Upper lobe of left lung (tissue), 6 donors: ENCODE results near the gene PDE1C. TPM values are rescaled to one million over a fixed set of nuclear protein-coding genes. Genes with fewer than 3 reads are reported as not detected.

Experiments used
- ATAC-seq, 2 donors: fragments of 200-7000 bp; cut with Tn5 transposase; one replicate each; pipeline ENCODE4 v1.9.1; 2022; ENCODE audit warnings: mild to moderate bottlenecking in 2 of 2, moderate library complexity in 2 of 2; ENCODE audit not compliant: low FRiP score in 2 of 2
- DNase-seq, 2 donors: peaks; one replicate each; pipeline ENCODE4 v3.0.0-alpha.2; 2019 to 2020
- H3K27ac ChIP-seq, 4 donors: fragments of 200-600 bp; sonication (generic); one replicate each; pipeline ENCODE4 v1.5.1; 2016 to 2019
- H3K27me3 ChIP-seq, 4 donors: fragments of 200-600 bp; sonication (generic); one replicate each; pipeline ENCODE4 v1.5.1; 2017 to 2019
- H3K36me3 ChIP-seq, 4 donors: fragments of 200-600 bp; sonication (generic); one replicate each; pipeline ENCODE4 v1.5.1; 2016 to 2019
- H3K4me1 ChIP-seq, 4 donors: fragments of 200-600 bp; sonication (generic); one replicate each; pipeline ENCODE4 v1.5.1; 2018 to 2019
- H3K4me3 ChIP-seq, 4 donors: fragments of 200-600 bp; sonication (generic); one replicate each; pipeline ENCODE4 v1.5.1; 2017 to 2019; ENCODE audit warnings: mild to moderate bottlenecking in 2 of 4, moderate library complexity in 1 of 4
- H3K9me3 ChIP-seq, 4 donors: fragments of 200-600 bp; sonication (generic); one replicate each; pipeline ENCODE4 v1.5.1; 2018 to 2019
- CTCF ChIP-seq, 6 experiments: fragments of 450-650 bp in 4 of 6; fragments of 200-600 bp in 2 of 6; sonication (generic) in 2 of 6; IDR thresholded peaks; one replicate each; pipeline ENCODE4 v1.5.1; 2016 to 2019; ENCODE audit warnings: antibody characterized with exemption in 6 of 6
- EP300 ChIP-seq, 4 donors: sonication (generic); formaldehyde crosslinking; IDR thresholded peaks; one replicate each; pipeline ENCODE4 v1.5.1; 2017; ENCODE audit warnings: antibody characterized with exemption in 4 of 4, control low read depth in 2 of 4
- POLR2A ChIP-seq, 4 donors: fragments of 450-650 bp; IDR thresholded peaks; one replicate each; pipeline ENCODE4 v1.5.1; 2016 to 2017; ENCODE audit warnings: antibody characterized with exemption in 4 of 4, mild to moderate bottlenecking in 2 of 4
- POLR2AphosphoS5 ChIP-seq, 2 donors: sonication (generic); formaldehyde crosslinking; IDR thresholded peaks; one replicate each; pipeline ENCODE4 v1.5.1; 2017; ENCODE audit warnings: antibody characterized with exemption in 2 of 2
- WGBS, 2 donors: methylation state at CpG; one replicate each; pipeline ENCODE4 v1.1.5; 2017 to 2018; 5-methylcytosine and 5-hydroxymethylcytosine counted together
- total RNA-seq, 6 donors: library from RNA; depleted of rRNA in 4 of 6; stranded (reverse); fragments of >200 nt in 4 of 6; gene quantifications; one replicate each; pipeline versions ENCODE4 v1.1.0 to v1.2.1, GENCODE V29; 2016 to 2021
- donor health status: DM: no; HTN: no; CAD: no; lungs with moderate emphysema.
- donor health status: DM: no; HTN: yes; CAD: no; lungs with severe emphysema.

Gene PDE1C
- total RNA-seq, 6 donors from 2014 or later = 5.6 to 38.8 (median 11.3) TPM

- Histone ChIP-seq H3K4me1 (peaks cover 0 to 13% (median 8%) of the 10 kb centered on the region in 4 donors), H3K27me3 (no peaks in the 10 kb centered on the region), H3K27ac (no peak overlapping the region), H3K36me3 (no peaks in the 10 kb centered on the region), H3K4me3 (no peak overlapping the region), H3K9me3 (no peaks in the 10 kb centered on the region)
- ATAC-seq = peak in 1 of 2 donors; percentile 43
- DNase-seq = no peak
- TF ChIP-seq POLR2A (IDR thresholded peaks at IDR 0.05) (no peak), CTCF (IDR thresholded peaks at IDR 0.05) (no peak)
- WGBS, 2 donors = 87 to 95% methylated on average over 5 of the region's 5 CpGs
Observed at GRCh38 chr7:32058002-32058401, 12.2 kb downstream of the PDE1C start.

GRCh38 chr7:32056767-32057166, 13.4 kb downstream of the PDE1C start:
- no peak for TF ChIP-seq POLR2A (IDR thresholded peaks at IDR 0.05)
- no peak for TF ChIP-seq EP300 (IDR thresholded peaks at IDR 0.05)
- no peak for TF ChIP-seq CTCF (IDR thresholded peaks at IDR 0.05)
- TF ChIP-seq POLR2AphosphoS5 (IDR thresholded peaks at IDR 0.05) = no peak
- peaks cover 0 to 13% (median 8%) of the 10 kb centered on the region in 4 donors for H3K4me1 ChIP-seq
- 50 to 80% methylated on average over 1 of the region's 1 CpG for WGBS, 2 donors

GRCh38 chr7:32053204-32053603, 17.0 kb downstream of the PDE1C start:
- ATAC-seq = no peak
- Histone ChIP-seq H3K27me3 (no peaks in the 10 kb centered on the region), H3K27ac (no peak overlapping the region), H3K4me1 (peaks cover 0 to 3% (median 0%) of the 10 kb centered on the region in 4 donors), H3K4me3 (no peak overlapping the region), H3K36me3 (no peaks in the 10 kb centered on the region), H3K9me3 (no peaks in the 10 kb centered on the region)
- no peak for DNase-seq
- TF ChIP-seq POLR2AphosphoS5 (IDR thresholded peaks at IDR 0.05) = no peak
- no peak for TF ChIP-seq CTCF (IDR thresholded peaks at IDR 0.05)
- TF ChIP-seq EP300 (IDR thresholded peaks at IDR 0.05) = no peak
- TF ChIP-seq POLR2A (IDR thresholded peaks at IDR 0.05) = no peak
- WGBS, 2 donors = 91 to 94% methylated on average over 3 of the region's 3 CpGs

More at GRCh38 chr7:32056767-32057166, 13.4 kb downstream of the PDE1C start:
- Histone ChIP-seq H3K9me3 (no peaks in the 10 kb centered on the region), H3K27me3 (no peaks in the 10 kb centered on the region), H3K36me3 (no peaks in the 10 kb centered on the region), H3K27ac (no peak overlapping the region), H3K4me3 (no peak overlapping the region)
- ATAC-seq (no peak), DNase-seq (no peak)

GRCh38 chr7:32051128-32051527, 19.1 kb downstream of the PDE1C start:
- TF ChIP-seq EP300 (IDR thresholded peaks at IDR 0.05) (no peak), POLR2A (IDR thresholded peaks at IDR 0.05) (no peak), CTCF (IDR thresholded peaks at IDR 0.05) (no peak), POLR2AphosphoS5 (IDR thresholded peaks at IDR 0.05) (no peak)
- Histone ChIP-seq H3K4me3 (no peak overlapping the region), H3K36me3 (no peaks in the 10 kb centered on the region), H3K4me1 (no peaks in the 10 kb centered on the region), H3K27ac (no peak overlapping the region), H3K27me3 (no peaks in the 10 kb centered on the region), H3K9me3 (no peaks in the 10 kb centered on the region)
- 95 to 97% methylated on average over 5 of the region's 5 CpGs for WGBS, 2 donors
- DNase-seq (no peak), ATAC-seq (no peak)

- ATAC-seq (no peak), DNase-seq (no peak)
- Histone ChIP-seq H3K27me3 (no peaks in the 10 kb centered on the region), H3K27ac (no peak overlapping the region), H3K36me3 (no peaks in the 10 kb centered on the region), H3K4me1 (no peaks in the 10 kb centered on the region), H3K4me3 (no peak overlapping the region), H3K9me3 (no peaks in the 10 kb centered on the region)
- TF ChIP-seq EP300 (IDR thresholded peaks at IDR 0.05) = no peak
- no peak for TF ChIP-seq CTCF (IDR thresholded peaks at IDR 0.05)
- TF ChIP-seq POLR2AphosphoS5 (IDR thresholded peaks at IDR 0.05) = no peak
- TF ChIP-seq POLR2A (IDR thresholded peaks at IDR 0.05) = no peak
- WGBS, 2 donors = 62 to 82% methylated on average over 3 of the region's 3 CpGs
Observed at GRCh38 chr7:32049599-32049998, 20.6 kb downstream of the PDE1C start.
